ENCODE data around the gene TBXT. TPM values are rescaled to one million over a fixed set of nuclear protein-coding genes. Genes with fewer than 3 reads are reported as not detected.

Gene TBXT
- total RNA-seq, 1 donor from 2014 or later, result not detected

GRCh38 chr6:166112580-166112979 lies 55.1 kb downstream of the TBXT start:
- DNase-seq, result no peak

GRCh38 chr6:166109608-166110007 lies 58.0 kb downstream of the TBXT start:
- no peak for DNase-seq

Small RNA genes lying within 50 kb of the gene (small RNA-seq; reads per million reads assigned to genes)
- gene RNU6-153P (ENCODE audit: low replicate concordance), result not detected

Other genes with a start within 250 kb of the TBXT start
- 0.20 TPM for gene PRR18, start 140.5 kb upstream of the TBXT start, total RNA-seq
- gene SFT2D1, start 174.7 kb upstream of the TBXT start, total RNA-seq, result 31.8 TPM
- gene MPC1, start 215.1 kb upstream of the TBXT start, total RNA-seq, result 55.9 TPM

Data from skin of body (tissue), 3 donors.